SK-N-SH treated with all-trans-retinoic acid at 6 μM for 48 hours (cell line): ENCODE results near the gene PRMT2.

Experiments used
- ATAC-seq: fragments of 200-7000 bp; cut with Tn5 transposase; 3 replicates; pipeline ENCODE4 v1.9.1; 2020; ENCODE audit warnings: mild to moderate bottlenecking, moderate library complexity
- BACH2 ChIP-seq: fragments of 250-450 bp; sonication (Bioruptor Pico); IDR thresholded peaks from 2 replicates; pipeline ENCODE4 v1.9.0; 2021; ENCODE audit warnings: mild to moderate bottlenecking, borderline replicate concordance
- CREB5 ChIP-seq: fragments of 250-450 bp; sonication (Bioruptor Pico); IDR thresholded peaks from 2 replicates; pipeline ENCODE4 v1.5.1; 2020; ENCODE audit warnings: low read depth, mild to moderate bottlenecking, moderate library complexity
- CSDC2 ChIP-seq: fragments of 250-450 bp; sonication (Bioruptor Pico); IDR thresholded peaks from 2 replicates; pipeline ENCODE4 v1.5.0; 2020; ENCODE audit warnings: mild to moderate bottlenecking, moderate library complexity
- ESRRG ChIP-seq: fragments of 250-450 bp; sonication (Bioruptor Pico); IDR thresholded peaks from 2 replicates; pipeline ENCODE4 v1.6.1; 2021; ENCODE audit warnings: mild to moderate bottlenecking
- GLIS3 ChIP-seq: fragments of 250-450 bp; sonication (Bioruptor Pico); IDR thresholded peaks from 2 replicates; pipeline ENCODE4 v1.5.0; 2020; ENCODE audit warnings: mild to moderate bottlenecking, moderate library complexity
- ISL1 ChIP-seq: fragments of 250-450 bp; sonication (Bioruptor Pico); IDR thresholded peaks from 2 replicates; pipeline ENCODE4 v2.1.2; 2022; ENCODE audit warnings: mild to moderate bottlenecking, moderate library complexity
- OSR1 ChIP-seq: fragments of 250-450 bp; sonication (Bioruptor Pico); IDR thresholded peaks from 2 replicates; pipeline ENCODE4 v1.8.0; 2022; ENCODE audit warnings: moderate library complexity, mild to moderate bottlenecking, inconsistent platforms
- POU6F1 ChIP-seq: fragments of 250-450 bp; sonication (Bioruptor Pico); IDR thresholded peaks from 2 replicates; pipeline ENCODE4 v1.8.0; 2021; ENCODE audit warnings: low read depth, mild to moderate bottlenecking, moderate library complexity, borderline replicate concordance
- PPARA ChIP-seq: fragments of 250-450 bp; sonication (Bioruptor Pico); IDR thresholded peaks from 2 replicates; pipeline ENCODE4 v1.5.0; 2020; ENCODE audit warnings: mild to moderate bottlenecking, borderline replicate concordance
- RARB ChIP-seq: fragments of 250-450 bp; sonication (Bioruptor Pico); IDR thresholded peaks from 2 replicates; pipeline ENCODE4 v1.8.0; 2021; ENCODE audit warnings: mild to moderate bottlenecking, moderate library complexity
- SNAI2 ChIP-seq: fragments of 250-450 bp; sonication (Bioruptor Pico); IDR thresholded peaks from 2 replicates; pipeline ENCODE4 v1.5.0; 2020; ENCODE audit warnings: mild to moderate bottlenecking, moderate library complexity
- TCF4 ChIP-seq: fragments of 250-450 bp; sonication (Bioruptor Pico); IDR thresholded peaks from 2 replicates; pipeline ENCODE4 v1.8.0; 2021; ENCODE audit warnings: mild to moderate bottlenecking, moderate library complexity, borderline replicate concordance
- TOX ChIP-seq: fragments of 250-450 bp; sonication (Bioruptor Pico); IDR thresholded peaks from 2 replicates; pipeline ENCODE4 v1.8.0; 2021; ENCODE audit warnings: mild to moderate bottlenecking, moderate library complexity, borderline replicate concordance
- ZC3H10 ChIP-seq: fragments of 250-450 bp; sonication (Bioruptor Pico); IDR thresholded peaks from 2 replicates; pipeline ENCODE4 v1.5.1; 2021; ENCODE audit warnings: mild to moderate bottlenecking, moderate library complexity
- ZFP3 ChIP-seq: fragments of 250-450 bp; sonication (Bioruptor Pico); IDR thresholded peaks from 2 replicates; pipeline ENCODE4 v1.5.0; 2020; ENCODE audit warnings: mild to moderate bottlenecking, moderate library complexity
- ZFP30 ChIP-seq: fragments of 450-650 bp; formaldehyde crosslinking; IDR thresholded peaks from 2 replicates; pipeline ENCODE4 v1.5.0; 2022; ENCODE audit warnings: mild to moderate bottlenecking, moderate library complexity
- ZNF565 ChIP-seq: fragments of 450-650 bp; formaldehyde crosslinking; conservative IDR thresholded peaks from 2 replicates; pipeline ENCODE4 v1.5.0; 2020; ENCODE audit warnings: low read depth, mild to moderate bottlenecking, moderate library complexity
- ZNF70 ChIP-seq: fragments of 450-650 bp; formaldehyde crosslinking; IDR thresholded peaks from 2 replicates; pipeline ENCODE4 v1.5.0; 2020; ENCODE audit warnings: mild to moderate bottlenecking, moderate library complexity
- ZNF8 ChIP-seq: fragments of 450-650 bp; formaldehyde crosslinking; IDR thresholded peaks from 2 replicates; pipeline ENCODE4 v1.5.0; 2020; ENCODE audit warnings: mild to moderate bottlenecking, moderate library complexity
- TF ChIP-seq, protein P1 (sequence below): fragments of 250-450 bp; sonication (Bioruptor Pico); IDR thresholded peaks from 2 replicates; pipeline ENCODE4 v1.5.1; 2021; ENCODE audit warnings: mild to moderate bottlenecking, moderate library complexity
- TF ChIP-seq, protein P2 (sequence below): fragments of 250-450 bp; sonication (Bioruptor Pico); IDR thresholded peaks from 2 replicates; pipeline ENCODE4 v1.5.0; 2020; ENCODE audit warnings: mild to moderate bottlenecking, moderate library complexity
- TF ChIP-seq, protein P3 (sequence below): fragments of 250-450 bp; sonication (Bioruptor Pico); IDR thresholded peaks from 2 replicates; pipeline ENCODE4 v1.8.0; 2020; ENCODE audit warnings: mild to moderate bottlenecking, moderate library complexity, borderline replicate concordance

PRMT2 gene

DNA sequence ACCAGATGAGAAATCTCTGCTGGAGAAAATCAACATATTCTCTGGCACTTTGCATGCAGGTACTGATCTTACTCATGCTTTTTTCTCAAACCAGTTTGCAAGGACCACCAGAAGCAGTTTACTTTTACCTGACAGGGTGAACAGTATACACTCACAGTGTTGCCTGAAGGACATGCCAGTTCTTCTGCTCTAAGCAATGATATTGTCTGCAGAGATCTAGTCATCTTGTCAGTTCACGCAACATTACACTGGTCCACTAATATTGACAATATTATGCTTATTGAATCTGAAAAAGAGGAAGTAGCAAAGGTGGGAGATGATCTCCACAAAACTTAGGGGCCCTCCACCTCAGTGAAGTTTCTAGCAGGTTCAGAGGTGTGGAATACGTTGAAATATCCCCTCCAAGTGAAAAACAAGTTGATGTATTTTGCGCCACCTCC lies 26.8 kb upstream of the PRMT2 start (continued):
- TF ChIP-seq, protein P1, sequence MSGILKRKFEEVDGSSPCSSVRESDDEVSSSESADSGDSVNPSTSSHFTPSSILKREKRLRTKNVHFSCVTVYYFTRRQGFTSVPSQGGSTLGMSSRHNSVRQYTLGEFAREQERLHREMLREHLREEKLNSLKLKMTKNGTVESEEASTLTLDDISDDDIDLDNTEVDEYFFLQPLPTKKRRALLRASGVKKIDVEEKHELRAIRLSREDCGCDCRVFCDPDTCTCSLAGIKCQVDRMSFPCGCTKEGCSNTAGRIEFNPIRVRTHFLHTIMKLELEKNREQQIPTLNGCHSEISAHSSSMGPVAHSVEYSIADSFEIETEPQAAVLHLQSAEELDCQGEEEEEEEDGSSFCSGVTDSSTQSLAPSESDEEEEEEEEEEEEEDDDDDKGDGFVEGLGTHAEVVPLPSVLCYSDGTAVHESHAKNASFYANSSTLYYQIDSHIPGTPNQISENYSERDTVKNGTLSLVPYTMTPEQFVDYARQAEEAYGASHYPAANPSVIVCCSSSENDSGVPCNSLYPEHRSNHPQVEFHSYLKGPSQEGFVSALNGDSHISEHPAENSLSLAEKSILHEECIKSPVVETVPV (CRISPR knock-in tag): no peak
- no peak for TF ChIP-seq ISL1
- no peak for TF ChIP-seq BACH2

GRCh38 chr21:46610018-46610701 lies 25.3 kb upstream of the PRMT2 start:
- ATAC-seq: peak; percentile 37; the same call in 1 of the 3 replicates
- no peak for TF ChIP-seq OSR1 (CRISPR knock-in tag)
- no peak for TF ChIP-seq GLIS3 (CRISPR knock-in tag)
- no peak for TF ChIP-seq ZNF8
- no peak for TF ChIP-seq ZNF70 (CRISPR knock-in tag)
- TF ChIP-seq, protein P1 (CRISPR knock-in tag): no peak
- TF ChIP-seq ZNF565: no peak
- TF ChIP-seq ZFP3: no peak
- TF ChIP-seq CSDC2 (CRISPR knock-in tag): no peak
- no peak for TF ChIP-seq SNAI2 (CRISPR knock-in tag)

GRCh38 chr21:46613391-46613790 lies 22.1 kb upstream of the PRMT2 start:
- no peak for ATAC-seq
- TF ChIP-seq CREB5 (CRISPR knock-in tag) (no peak), ISL1 (no peak), TOX (no peak), ZNF70 (CRISPR knock-in tag) (no peak), SNAI2 (CRISPR knock-in tag) (no peak), PPARA (no peak), RARB (no peak), ZNF565 (no peak), ZFP30 (CRISPR knock-in tag) (no peak), BACH2 (no peak), POU6F1 (no peak), ZC3H10 (CRISPR knock-in tag) (no peak), ESRRG (CRISPR knock-in tag) (no peak), ZNF8 (no peak), CSDC2 (CRISPR knock-in tag) (no peak), TCF4 (no peak), OSR1 (CRISPR knock-in tag) (no peak)
- TF ChIP-seq, protein P2, sequence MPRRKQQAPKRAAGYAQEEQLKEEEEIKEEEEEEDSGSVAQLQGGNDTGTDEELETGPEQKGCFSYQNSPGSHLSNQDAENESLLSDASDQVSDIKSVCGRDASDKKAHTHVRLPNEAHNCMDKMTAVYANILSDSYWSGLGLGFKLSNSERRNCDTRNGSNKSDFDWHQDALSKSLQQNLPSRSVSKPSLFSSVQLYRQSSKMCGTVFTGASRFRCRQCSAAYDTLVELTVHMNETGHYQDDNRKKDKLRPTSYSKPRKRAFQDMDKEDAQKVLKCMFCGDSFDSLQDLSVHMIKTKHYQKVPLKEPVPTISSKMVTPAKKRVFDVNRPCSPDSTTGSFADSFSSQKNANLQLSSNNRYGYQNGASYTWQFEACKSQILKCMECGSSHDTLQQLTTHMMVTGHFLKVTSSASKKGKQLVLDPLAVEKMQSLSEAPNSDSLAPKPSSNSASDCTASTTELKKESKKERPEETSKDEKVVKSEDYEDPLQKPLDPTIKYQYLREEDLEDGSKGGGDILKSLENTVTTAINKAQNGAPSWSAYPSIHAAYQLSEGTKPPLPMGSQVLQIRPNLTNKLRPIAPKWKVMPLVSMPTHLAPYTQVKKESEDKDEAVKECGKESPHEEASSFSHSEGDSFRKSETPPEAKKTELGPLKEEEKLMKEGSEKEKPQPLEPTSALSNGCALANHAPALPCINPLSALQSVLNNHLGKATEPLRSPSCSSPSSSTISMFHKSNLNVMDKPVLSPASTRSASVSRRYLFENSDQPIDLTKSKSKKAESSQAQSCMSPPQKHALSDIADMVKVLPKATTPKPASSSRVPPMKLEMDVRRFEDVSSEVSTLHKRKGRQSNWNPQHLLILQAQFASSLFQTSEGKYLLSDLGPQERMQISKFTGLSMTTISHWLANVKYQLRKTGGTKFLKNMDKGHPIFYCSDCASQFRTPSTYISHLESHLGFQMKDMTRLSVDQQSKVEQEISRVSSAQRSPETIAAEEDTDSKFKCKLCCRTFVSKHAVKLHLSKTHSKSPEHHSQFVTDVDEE (CRISPR knock-in tag): no peak
- TF ChIP-seq, protein P3, sequence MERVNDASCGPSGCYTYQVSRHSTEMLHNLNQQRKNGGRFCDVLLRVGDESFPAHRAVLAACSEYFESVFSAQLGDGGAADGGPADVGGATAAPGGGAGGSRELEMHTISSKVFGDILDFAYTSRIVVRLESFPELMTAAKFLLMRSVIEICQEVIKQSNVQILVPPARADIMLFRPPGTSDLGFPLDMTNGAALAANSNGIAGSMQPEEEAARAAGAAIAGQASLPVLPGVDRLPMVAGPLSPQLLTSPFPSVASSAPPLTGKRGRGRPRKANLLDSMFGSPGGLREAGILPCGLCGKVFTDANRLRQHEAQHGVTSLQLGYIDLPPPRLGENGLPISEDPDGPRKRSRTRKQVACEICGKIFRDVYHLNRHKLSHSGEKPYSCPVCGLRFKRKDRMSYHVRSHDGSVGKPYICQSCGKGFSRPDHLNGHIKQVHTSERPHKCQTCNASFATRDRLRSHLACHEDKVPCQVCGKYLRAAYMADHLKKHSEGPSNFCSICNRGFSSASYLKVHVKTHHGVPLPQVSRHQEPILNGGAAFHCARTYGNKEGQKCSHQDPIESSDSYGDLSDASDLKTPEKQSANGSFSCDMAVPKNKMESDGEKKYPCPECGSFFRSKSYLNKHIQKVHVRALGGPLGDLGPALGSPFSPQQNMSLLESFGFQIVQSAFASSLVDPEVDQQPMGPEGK: no peak
